ENCODE measurements around the gene SEMA4D.

SEMA4D gene

GRCh38 chr9:89444274-89444673 lies 53.6 kb downstream of the SEMA4D start:
- no peaks in the 10 kb centered on the region for H3K36me3 ChIP-seq (replicated peaks; ENCODE audit: low read depth, low read length)
- H3K27ac ChIP-seq (ENCODE audit: low read length) = no peak overlapping the region
- H3K9ac ChIP-seq (ENCODE audit: low read length) = no peak overlapping the region
- H3K79me2 ChIP-seq (ENCODE audit: low read length) = no peaks in the 10 kb centered on the region
- no peaks in the 10 kb centered on the region for H3K27me3 ChIP-seq (ENCODE audit: low read depth, low read length)
- H2AFZ ChIP-seq (ENCODE audit: low read depth, low read length) = no peak overlapping the region
- no peak overlapping the region for H3K4me2 ChIP-seq (ENCODE audit: low read length)
- peaks cover 16% of the 10 kb centered on the region for H4K20me1 ChIP-seq (ENCODE audit: insufficient read depth, low read length)
- H3K4me1 ChIP-seq (ENCODE audit: low read length) = peaks cover 10% of the 10 kb centered on the region
- H3K4me3 ChIP-seq (ENCODE audit: low read length) = no peak overlapping the region
- no peaks in the 10 kb centered on the region for H3K9me3 ChIP-seq (ENCODE audit: insufficient read depth, low read length)
- TF ChIP-seq EZH2phosphoT487 (IDR thresholded peaks at IDR 0.05; ENCODE audit: low read depth) = no peak
- TF ChIP-seq CTCF (IDR thresholded peaks at IDR 0.05; ENCODE audit: low read depth, low read length) = no peak

- Histone ChIP-seq H3K4me3 (ENCODE audit: low read length) (no peak overlapping the region), H3K4me2 (ENCODE audit: low read length) (no peak overlapping the region), H4K20me1 (ENCODE audit: insufficient read depth, low read length) (peaks cover 16% of the 10 kb centered on the region), H3K4me1 (ENCODE audit: low read length) (peaks cover 10% of the 10 kb centered on the region), H3K9me3 (ENCODE audit: insufficient read depth, low read length) (no peaks in the 10 kb centered on the region), H3K9ac (ENCODE audit: low read length) (no peak overlapping the region), H3K79me2 (ENCODE audit: low read length) (no peaks in the 10 kb centered on the region), H3K27ac (ENCODE audit: low read length) (no peak overlapping the region), H2AFZ (ENCODE audit: low read depth, low read length) (no peak overlapping the region), H3K36me3 (replicated peaks; ENCODE audit: low read depth, low read length) (no peaks in the 10 kb centered on the region), H3K27me3 (ENCODE audit: low read depth, low read length) (no peaks in the 10 kb centered on the region)
- TF ChIP-seq EZH2phosphoT487 (IDR thresholded peaks at IDR 0.05; ENCODE audit: low read depth) (no peak), CTCF (IDR thresholded peaks at IDR 0.05; ENCODE audit: low read depth, low read length) (no peak)
Observed at GRCh38 chr9:89442981-89443814, 54.7 kb downstream of the SEMA4D start.

- no peak overlapping the region for H3K27ac ChIP-seq (ENCODE audit: low read length)
- no peak overlapping the region for H3K4me3 ChIP-seq (ENCODE audit: low read length)
- no peaks in the 10 kb centered on the region for H3K36me3 ChIP-seq (replicated peaks; ENCODE audit: low read depth, low read length)
- H4K20me1 ChIP-seq (ENCODE audit: insufficient read depth, low read length) = peaks cover 16% of the 10 kb centered on the region
- H2AFZ ChIP-seq (ENCODE audit: low read depth, low read length) = no peak overlapping the region
- H3K79me2 ChIP-seq (ENCODE audit: low read length) = no peaks in the 10 kb centered on the region
- no peaks in the 10 kb centered on the region for H3K9me3 ChIP-seq (ENCODE audit: insufficient read depth, low read length)
- H3K4me1 ChIP-seq (ENCODE audit: low read length) = peaks cover 10% of the 10 kb centered on the region
- peak overlapping the region; percentile 26; the same call in 1 of the 2 replicates for H3K4me2 ChIP-seq (ENCODE audit: low read length)
- no peak for TF ChIP-seq CTCF (IDR thresholded peaks at IDR 0.05; ENCODE audit: low read depth, low read length)
- no peak for TF ChIP-seq EZH2phosphoT487 (IDR thresholded peaks at IDR 0.05; ENCODE audit: low read depth)
- H3K9ac ChIP-seq (ENCODE audit: low read length) = no peak overlapping the region
- H3K27me3 ChIP-seq (ENCODE audit: low read depth, low read length) = no peaks in the 10 kb centered on the region
Observed at GRCh38 chr9:89442501-89442978, 55.4 kb downstream of the SEMA4D start.

- peaks cover 16% of the 10 kb centered on the region for H4K20me1 ChIP-seq (ENCODE audit: insufficient read depth, low read length)
- peak overlapping the region; percentile 26; the same call in 1 of the 2 replicates for H3K4me2 ChIP-seq (ENCODE audit: low read length)
- H2AFZ ChIP-seq (ENCODE audit: low read depth, low read length) = no peak overlapping the region
- no peak overlapping the region for H3K4me3 ChIP-seq (ENCODE audit: low read length)
- TF ChIP-seq CTCF (IDR thresholded peaks at IDR 0.05; ENCODE audit: low read depth, low read length) (no peak), EZH2phosphoT487 (IDR thresholded peaks at IDR 0.05; ENCODE audit: low read depth) (no peak)
- H3K27me3 ChIP-seq (ENCODE audit: low read depth, low read length) = no peaks in the 10 kb centered on the region
- H3K9ac ChIP-seq (ENCODE audit: low read length) = no peak overlapping the region
- no peaks in the 10 kb centered on the region for H3K36me3 ChIP-seq (replicated peaks; ENCODE audit: low read depth, low read length)
- H3K27ac ChIP-seq (ENCODE audit: low read length) = no peak overlapping the region
- no peaks in the 10 kb centered on the region for H3K79me2 ChIP-seq (ENCODE audit: low read length)
- H3K4me1 ChIP-seq (ENCODE audit: low read length) = peaks cover 10% of the 10 kb centered on the region
- no peaks in the 10 kb centered on the region for H3K9me3 ChIP-seq (ENCODE audit: insufficient read depth, low read length)
Observed at GRCh38 chr9:89441986-89442385, 55.9 kb downstream of the SEMA4D start.
